IMR-90 (cell line): ENCODE results near the gene SPHK1. TPM values are rescaled to one million over a fixed set of nuclear protein-coding genes. Genes with fewer than 3 reads are reported as not detected.

ENCODE experiments used
- ATAC-seq: fragments of 200-7000 bp; cut with Tn5 transposase; 2 replicates; pipeline ENCODE4 v1.9.1; 2020; ENCODE audit warnings: low read depth, mild to moderate bottlenecking, moderate library complexity
- BruUV-seq: library from RNA; stranded (reverse); fragments of 400-500 nt; replicated peaks from 2 replicates; lab custom pipeline; 2021; lab: Mats Ljungman, UMichigan
- CTCF ChIA-PET: fragments of 300-600 bp; formaldehyde crosslinking; extraction: SDS; loops from one replicate; lab custom pipeline; 2021; ENCODE audit warnings: antibody characterized with exemption; lab: Yijun Ruan, JAX
- POLR2A ChIA-PET: fragments of 300-600 bp; sonication (Branson Sonifier 250); formaldehyde crosslinking; loops from one replicate; lab custom pipeline; 2022; ENCODE audit warnings: antibody characterized with exemption; ENCODE audit not compliant: unreplicated experiment; lab: Charles Lee
- DNase-seq: peaks from one replicate; pipeline ENCODE4 v3.0.0; 2013
- H2AFZ ChIP-seq: replicated peaks from 2 replicates; pipeline ENCODE3; 2013; ENCODE audit warnings: low read length, mild to moderate bottlenecking; ENCODE audit not compliant: poor library complexity
- H2AK5ac ChIP-seq: 2 replicates; pipeline ENCODE4 v1.6.1; 2013; ENCODE audit warnings: low read depth, low read length, inconsistent platforms
- H2AK9ac ChIP-seq: replicated peaks from 2 replicates; pipeline ENCODE3; 2013; ENCODE audit warnings: mild to moderate bottlenecking, low read depth, low read length, moderate library complexity; ENCODE audit not compliant: poor library complexity
- H2BK120ac ChIP-seq: 2 replicates; pipeline ENCODE4 v1.6.1; 2013; ENCODE audit warnings: low read depth, low read length, inconsistent platforms
- H2BK15ac ChIP-seq: 3 replicates; pipeline ENCODE4 v1.6.1; 2013; ENCODE audit warnings: low read depth, low read length, inconsistent platforms
- H2BK20ac ChIP-seq: 2 replicates; pipeline ENCODE4 v1.6.1; 2013; ENCODE audit warnings: low read depth, mild to moderate bottlenecking, inconsistent platforms, low read length, moderate library complexity
- H2BK5ac ChIP-seq: 2 replicates; pipeline ENCODE4 v1.6.1; 2013; ENCODE audit warnings: mild to moderate bottlenecking, low read depth, low read length, inconsistent platforms; ENCODE audit not compliant: poor library complexity, severe bottlenecking
- H3K14ac ChIP-seq: replicated peaks from 2 replicates; pipeline ENCODE4 v1.6.1; 2013; ENCODE audit warnings: low read depth, low read length, inconsistent platforms
- H3K18ac ChIP-seq: 2 replicates; pipeline ENCODE4 v1.6.1; 2013; ENCODE audit warnings: low read depth, low read length, control low read depth
- H3K23ac ChIP-seq: 2 replicates; pipeline ENCODE4 v1.6.1; 2013; ENCODE audit warnings: low read depth, low read length, inconsistent platforms
- H3K27ac ChIP-seq: 2 replicates; pipeline ENCODE4 v1.5.1; 2013; ENCODE audit warnings: mild to moderate bottlenecking, control low read depth, low read length; ENCODE audit not compliant: insufficient read depth
- H3K27me3 ChIP-seq: 2 replicates; pipeline ENCODE4 v1.6.1; 2013; ENCODE audit warnings: low read length; ENCODE audit not compliant: control insufficient read depth, insufficient read depth
- H3K36me3 ChIP-seq: 2 replicates; pipeline ENCODE4 v1.6.1; 2013; ENCODE audit warnings: low read length, mixed read lengths; ENCODE audit not compliant: control insufficient read depth, insufficient read depth
- H3K4ac ChIP-seq: 2 replicates; pipeline ENCODE4 v1.6.1; 2013; ENCODE audit warnings: low read depth, low read length, inconsistent platforms
- H3K4me1 ChIP-seq: 2 replicates; pipeline ENCODE4 v1.6.1; 2013; ENCODE audit warnings: low read length, mixed read lengths; ENCODE audit not compliant: control insufficient read depth, insufficient read depth
- H3K4me2 ChIP-seq: 2 replicates; pipeline ENCODE4 v1.6.1; 2013; ENCODE audit warnings: low read depth, mild to moderate bottlenecking, control low read depth, low read length, moderate library complexity
- H3K4me3 ChIP-seq: 2 replicates; pipeline ENCODE4 v1.5.1; 2013; ENCODE audit warnings: low read depth, mild to moderate bottlenecking, control low read depth, low read length, moderate library complexity; ENCODE audit not compliant: insufficient read depth
- H3K56ac ChIP-seq: 2 replicates; pipeline ENCODE4 v1.6.1; 2013; ENCODE audit warnings: low read length, inconsistent platforms; ENCODE audit not compliant: insufficient read depth; ENCODE audit errors: extremely low read depth
- H3K79me1 ChIP-seq, 2 experiments: 2 replicates each; pipeline ENCODE4 v1.6.1; 2013; ENCODE audit warnings: low read length in 2 of 2, inconsistent platforms in 1 of 2, low read depth in 1 of 2
- H3K9ac ChIP-seq: 2 replicates; pipeline ENCODE4 v1.6.1; 2013; ENCODE audit warnings: low read depth, low read length, control low read depth
- H3K9me1 ChIP-seq: 2 replicates; pipeline ENCODE4 v1.6.1; 2013; ENCODE audit warnings: low read length, inconsistent platforms; ENCODE audit not compliant: insufficient read depth
- H3K9me3 ChIP-seq: 2 replicates; pipeline ENCODE4 v1.6.1; 2013; ENCODE audit warnings: low read length; ENCODE audit not compliant: control insufficient read depth, insufficient read depth
- H4K20me1 ChIP-seq: 2 replicates; pipeline ENCODE4 v1.6.1; 2013; ENCODE audit warnings: low read length, inconsistent platforms; ENCODE audit not compliant: insufficient read depth
- H4K5ac ChIP-seq: 2 replicates; pipeline ENCODE4 v1.6.1; 2013; ENCODE audit warnings: mild to moderate bottlenecking, low read depth, low read length, control low read depth
- H4K8ac ChIP-seq, 2 experiments: 2 replicates each; pipeline ENCODE4 v1.6.1; 2013; ENCODE audit warnings: low read depth in 2 of 2, low read length in 2 of 2, control low read depth in 1 of 2, inconsistent platforms in 1 of 2
- H4K91ac ChIP-seq: 2 replicates; pipeline ENCODE4 v1.6.1; 2013; ENCODE audit warnings: low read depth, low read length, inconsistent platforms; ENCODE audit not compliant: insufficient read depth
- BHLHE40 ChIP-seq: fragments of 150-350 bp; IDR thresholded peaks from 2 replicates; pipeline ENCODE4 v1.6.1; 2016; ENCODE audit warnings: mild to moderate bottlenecking, low read depth, low read length
- CEBPB ChIP-seq: IDR thresholded peaks from 2 replicates; pipeline ENCODE4 v1.6.1; 2012; ENCODE audit warnings: low read depth, low read length, improper control_type of control experiment
- CHD1 ChIP-seq: IDR thresholded peaks from 2 replicates; pipeline ENCODE4 v1.6.1; 2012; ENCODE audit warnings: low read depth, low read length, improper control_type of control experiment
- ELK1 ChIP-seq: fragments of 150-350 bp; IDR thresholded peaks from 2 replicates; pipeline ENCODE4 v1.6.1; 2016; ENCODE audit warnings: low read depth, mild to moderate bottlenecking, low read length, moderate library complexity, borderline replicate concordance
- FOS ChIP-seq: fragments of 150-350 bp; IDR thresholded peaks from 2 replicates; pipeline ENCODE4 v1.6.1; 2016; ENCODE audit warnings: low read depth, low read length
- MAFK ChIP-seq: IDR thresholded peaks from 2 replicates; pipeline ENCODE4 v1.6.1; 2012; ENCODE audit warnings: low read depth, low read length, improper control_type of control experiment
- MAZ ChIP-seq: IDR thresholded peaks from 2 replicates; pipeline ENCODE4 v1.6.1; 2012; ENCODE audit warnings: low read depth, mild to moderate bottlenecking, low read length, improper control_type of control experiment, moderate library complexity, borderline replicate concordance
- MXI1 ChIP-seq: IDR thresholded peaks from 2 replicates; pipeline ENCODE4 v1.6.1; 2012; ENCODE audit warnings: low read depth, mild to moderate bottlenecking, low read length, moderate library complexity, borderline replicate concordance
- NFE2L2 ChIP-seq: fragments of 150-350 bp; IDR thresholded peaks from 2 replicates; pipeline ENCODE4 v1.6.1; 2016; ENCODE audit warnings: low read depth, mild to moderate bottlenecking, low read length
- POLR2A ChIP-seq: IDR thresholded peaks from 2 replicates; pipeline ENCODE4 v1.6.1; 2012; ENCODE audit warnings: mild to moderate bottlenecking, low read depth, low read length
- RAD21 ChIP-seq: IDR thresholded peaks from 2 replicates; pipeline ENCODE4 v1.6.1; 2012; ENCODE audit warnings: low read length, improper control_type of control experiment
- RCOR1 ChIP-seq: IDR thresholded peaks from 2 replicates; pipeline ENCODE4 v1.6.1; 2012; ENCODE audit warnings: mild to moderate bottlenecking, low read length, improper control_type of control experiment; ENCODE audit not compliant: insufficient replicate concordance
- RFX5 ChIP-seq: IDR thresholded peaks from 2 replicates; pipeline ENCODE4 v1.8.0; 2012; ENCODE audit warnings: low read depth, mild to moderate bottlenecking, low read length, moderate library complexity
- SMC3 ChIP-seq: fragments of 150-350 bp; IDR thresholded peaks from 2 replicates; pipeline ENCODE4 v1.6.1; 2016; ENCODE audit warnings: low read depth, mild to moderate bottlenecking, antibody characterized with exemption, low read length, moderate library complexity
- WGBS, 2 experiments: methylation state at CpG; one replicate each; pipeline versions ENCODE4 v1.1.5 to v1.1.7; 2013; ENCODE audit warnings: missing lambda C conversion rate in 2 of 2; ENCODE audit not compliant: insufficient read length in 1 of 2; ENCODE audit errors: extremely low coverage in 2 of 2; 5-methylcytosine and 5-hydroxymethylcytosine counted together
- dilution Hi-C: fragments of 300-500 bp; cut with HindIII; formaldehyde crosslinking; loops from one replicate; pipeline ENCODE4 v1.14.3; 2018; ENCODE audit warnings: low sequenced_read_pairs; ENCODE audit not compliant: unreplicated experiment
- in situ Hi-C: fragments of 300-500 bp; cut with MboI; formaldehyde crosslinking; loops from 3 replicates; pipeline ENCODE4 v1.14.3; 2019; ENCODE audit warnings: low sequenced_read_pairs, inconsistent platforms, mixed read lengths
- intact Hi-C: fragments of 100-400 bp; cut with micrococcal nuclease; formaldehyde crosslinking; loops from 2 replicates; pipeline ENCODE4 v1.10.0; 2022
- polyA plus RNA-seq, 3 experiments: library from polyadenylated mRNA; depleted of rRNA; stranded (reverse); fragments of >200 nt; gene quantifications; 2 replicates each; pipeline ENCODE4 v1.2.3, GENCODE V29; 2012; ENCODE audit warnings: low replicate concordance in 1 of 3
- total RNA-seq: library from RNA; depleted of rRNA; stranded (reverse); fragments of >200 nt; gene quantifications from 2 replicates; pipeline ENCODE4 v1.2.3, GENCODE V29; 2012

The SPHK1 gene
- total and polyA plus RNA-seq, 2 of the 4 experiments (the other 2 are of a cell fraction) = 44.4 to 82.7 TPM

GRCh38 chr17:76398523-76399174 lies 14.2 kb downstream of the SPHK1 start:
- Histone ChIP-seq H2AK5ac (no peak overlapping the region), H2BK15ac (no peak overlapping the region), H4K20me1 (peaks cover 4% of the 10 kb centered on the region; the same call in 1 of the 2 replicates), H3K79me1 (peaks cover 0 to 8% of the 10 kb centered on the region in 2 experiments; a peak in 1 of 4 replicates), H2AFZ (no peak overlapping the region), H3K23ac (no peak overlapping the region), H3K27me3 (no peaks in the 10 kb centered on the region), H3K56ac (no peak overlapping the region), H2BK120ac (no peak overlapping the region), H3K9ac (no peak overlapping the region), H2BK5ac (no peak overlapping the region), H3K9me1 (peaks cover 8% of the 10 kb centered on the region; the same call in 1 of the 2 replicates), H2BK20ac (no peak overlapping the region), H3K36me3 (peaks cover 77% of the 10 kb centered on the region), H2AK9ac (no peak overlapping the region), H4K8ac (no peak overlapping the region), H3K4ac (no peak overlapping the region), H3K4me3 (no peak overlapping the region), H3K4me2 (no peak overlapping the region), H4K91ac (no peak overlapping the region), H3K27ac (no peak overlapping the region), H3K18ac (no peak overlapping the region), H3K14ac (no peak overlapping the region), H3K4me1 (no peaks in the 10 kb centered on the region), H4K5ac (no peak overlapping the region), H3K9me3 (no peaks in the 10 kb centered on the region)
- WGBS, 2 experiments = 82% methylated on average over 9 of the region's 20 CpGs; no CpG with 5 or more reads in 1 of the 2 experiments
- dilution Hi-C loops (no loop called here), intact Hi-C loops (loop anchor here (1.0 kb wide), 1 partner anchor 95 kb away; no protein-coding TSS in a partner anchor), in situ Hi-C loops (loop anchor here (5.0 kb wide), 1 partner anchor 96 kb away; no protein-coding TSS in a partner anchor)
- DNase-seq = no peak
- peak; percentile 31 for ATAC-seq
- POLR2A ChIA-PET = no interaction called here
- TF ChIP-seq RCOR1 (no peak), MXI1 (no peak), FOS (no peak), MAFK (no peak), RAD21 (no peak), MAZ (no peak), CEBPB (no peak), CHD1 (no peak), RFX5 (no peak), SMC3 (no peak), NFE2L2 (no peak), POLR2A (no peak), ELK1 (no peak), BHLHE40 (no peak)
- CTCF ChIA-PET = interaction anchor here (0.5 to 1.6 kb wide), 13 partner anchors 10 to 148 kb away, joined by 3 to 9 read pairs (median 4); no protein-coding TSS in a partner anchor
- BruUV-seq = no TSS peak
